ENCODE data around the gene NUTM1. TPM values are rescaled to one million over a fixed set of nuclear protein-coding genes. Genes with fewer than 3 reads are reported as not detected.

NUTM1 gene
- total and polyA plus RNA-seq, 2 of the 13 experiments (the other 11 are each of a cell fraction or from before 2014, with no cell fraction given) = not detected

- TF ChIP-seq, protein P1, sequence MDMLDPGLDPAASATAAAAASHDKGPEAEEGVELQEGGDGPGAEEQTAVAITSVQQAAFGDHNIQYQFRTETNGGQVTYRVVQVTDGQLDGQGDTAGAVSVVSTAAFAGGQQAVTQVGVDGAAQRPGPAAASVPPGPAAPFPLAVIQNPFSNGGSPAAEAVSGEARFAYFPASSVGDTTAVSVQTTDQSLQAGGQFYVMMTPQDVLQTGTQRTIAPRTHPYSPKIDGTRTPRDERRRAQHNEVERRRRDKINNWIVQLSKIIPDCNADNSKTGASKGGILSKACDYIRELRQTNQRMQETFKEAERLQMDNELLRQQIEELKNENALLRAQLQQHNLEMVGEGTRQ (IDR thresholded peaks at IDR 0.05; ENCODE audit: low read depth, low read length) = peak; percentile 93
- TF ChIP-seq, protein P1 (CRISPR knock-in tag; IDR thresholded peaks at IDR 0.05; ENCODE audit: borderline replicate concordance) = peak; percentile 95; the same call in 1 of the 2 replicates
- TF ChIP-seq NR2C2 (CRISPR knock-in tag; IDR thresholded peaks at IDR 0.05; ENCODE audit: borderline replicate concordance) (peak; percentile 85), PPARG (CRISPR knock-in tag; conservative IDR thresholded peaks at IDR 0.05) (no peak), SNAPC2 (CRISPR knock-in tag; IDR thresholded peaks at IDR 0.05) (peak; percentile 80), PHF8 (CRISPR knock-in tag; IDR thresholded peaks at IDR 0.05) (peak; percentile 86), ZFP90 (CRISPR knock-in tag; IDR thresholded peaks at IDR 0.05; ENCODE audit: borderline replicate concordance) (peak; percentile 62; the same call in 1 of the 2 replicates), CEBPB (IDR thresholded peaks at IDR 0.05; ENCODE audit: borderline replicate concordance, low read depth, low read length) (no peak), ELF3 (CRISPR knock-in tag; IDR thresholded peaks at IDR 0.05) (peak; percentile 90), SRSF1 (optimal IDR thresholded peaks at IDR 0.05; ENCODE audit: low read depth, low read length) (peak; percentile 43), ZNF460 (CRISPR knock-in tag; IDR thresholded peaks at IDR 0.05; ENCODE audit: borderline replicate concordance) (no peak), ZNF543 (CRISPR knock-in tag; IDR thresholded peaks at IDR 0.05) (no peak), EHMT2 (IDR thresholded peaks at IDR 0.05; ENCODE audit: borderline replicate concordance, low read depth, low read length) (no peak), WIZ (CRISPR knock-in tag; IDR thresholded peaks at IDR 0.05) (peak; percentile 81; the same call in 1 of the 2 replicates), ZNF317 (CRISPR knock-in tag; IDR thresholded peaks at IDR 0.05) (peak; percentile 77; the same call in 1 of the 2 replicates), RARG (CRISPR knock-in tag; IDR thresholded peaks at IDR 0.05; ENCODE audit: low read depth) (no peak), NR2F6 (IDR thresholded peaks at IDR 0.05) (no peak), NR2F6 (CRISPR knock-in tag; IDR thresholded peaks at IDR 0.05) (peak; percentile 33; the same call in 1 of the 2 replicates), HNRNPL (IDR thresholded peaks at IDR 0.05; ENCODE audit: low read depth, low read length) (no peak), IRF2 (CRISPR knock-in tag; IDR thresholded peaks at IDR 0.05) (peak; percentile 85), NPAS2 (CRISPR knock-in tag; IDR thresholded peaks at IDR 0.05; ENCODE audit: borderline replicate concordance) (no peak), ZFP1 (CRISPR knock-in tag; IDR thresholded peaks at IDR 0.05) (peak; percentile 57; the same call in 1 of the 2 replicates), GATAD1 (CRISPR knock-in tag; IDR thresholded peaks at IDR 0.05) (peak; percentile 94)
- TF ChIP-seq, protein P2, sequence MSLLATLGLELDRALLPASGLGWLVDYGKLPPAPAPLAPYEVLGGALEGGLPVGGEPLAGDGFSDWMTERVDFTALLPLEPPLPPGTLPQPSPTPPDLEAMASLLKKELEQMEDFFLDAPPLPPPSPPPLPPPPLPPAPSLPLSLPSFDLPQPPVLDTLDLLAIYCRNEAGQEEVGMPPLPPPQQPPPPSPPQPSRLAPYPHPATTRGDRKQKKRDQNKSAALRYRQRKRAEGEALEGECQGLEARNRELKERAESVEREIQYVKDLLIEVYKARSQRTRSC (CRISPR knock-in tag; IDR thresholded peaks at IDR 0.05; ENCODE audit: low read depth) = 0 out of 2 replicates have a peak, but pooled peaks have one; percentile 73
- TF ChIP-seq, protein P3, sequence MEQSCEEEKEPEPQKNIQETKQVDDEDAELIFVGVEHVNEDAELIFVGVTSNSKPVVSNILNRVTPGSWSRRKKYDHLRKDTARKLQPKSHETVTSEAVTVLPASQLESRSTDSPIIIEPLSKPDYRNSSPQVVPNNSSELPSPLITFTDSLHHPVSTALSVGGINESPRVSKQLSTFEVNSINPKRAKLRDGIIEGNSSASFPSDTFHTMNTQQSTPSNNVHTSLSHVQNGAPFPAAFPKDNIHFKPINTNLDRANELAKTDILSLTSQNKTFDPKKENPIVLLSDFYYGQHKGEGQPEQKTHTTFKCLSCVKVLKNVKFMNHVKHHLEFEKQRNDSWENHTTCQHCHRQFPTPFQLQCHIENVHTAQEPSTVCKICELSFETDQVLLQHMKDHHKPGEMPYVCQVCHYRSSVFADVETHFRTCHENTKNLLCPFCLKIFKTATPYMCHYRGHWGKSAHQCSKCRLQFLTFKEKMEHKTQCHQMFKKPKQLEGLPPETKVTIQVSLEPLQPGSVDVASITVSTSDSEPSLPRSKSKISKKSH (CRISPR knock-in tag; IDR thresholded peaks at IDR 0.05; ENCODE audit: borderline replicate concordance) = peak; percentile 27; the same call in 1 of the 2 replicates
- TF ChIP-seq, protein P4, sequence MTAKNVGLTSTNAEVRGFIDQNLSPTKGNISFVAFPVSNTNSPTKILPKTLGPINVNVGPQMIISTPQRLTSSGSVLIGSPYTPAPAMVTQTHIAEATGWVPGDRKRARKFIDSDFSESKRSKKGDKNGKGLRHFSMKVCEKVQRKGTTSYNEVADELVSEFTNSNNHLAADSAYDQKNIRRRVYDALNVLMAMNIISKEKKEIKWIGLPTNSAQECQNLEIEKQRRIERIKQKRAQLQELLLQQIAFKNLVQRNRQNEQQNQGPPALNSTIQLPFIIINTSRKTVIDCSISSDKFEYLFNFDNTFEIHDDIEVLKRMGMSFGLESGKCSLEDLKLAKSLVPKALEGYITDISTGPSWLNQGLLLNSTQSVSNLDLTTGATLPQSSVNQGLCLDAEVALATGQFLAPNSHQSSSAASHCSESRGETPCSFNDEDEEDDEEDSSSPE (CRISPR knock-in tag; IDR thresholded peaks at IDR 0.05) = peak; percentile 50
Measured at GRCh38 chr15:34342737-34343575, at the start of gene NUTM1, which contains the start of gene NOP10 (continued).
